Type B pancreatic cell (in vitro differentiated cells): ENCODE results near the gene UNC93A. TPM values are rescaled to one million over a fixed set of nuclear protein-coding genes. Genes with fewer than 3 reads are reported as not detected.

Source experiments
- DNase-seq: peaks from one replicate; pipeline ENCODE4 v3.0.0; 2021; ENCODE audit warnings: mixed read lengths; ENCODE audit not compliant: unreplicated experiment; ENCODE audit errors: extremely low spot score
- H3K27ac Mint-ChIP-seq: 2 replicates; pipeline ENCODE4 v1.8.0; 2021; ENCODE audit warnings: mild to moderate bottlenecking, mixed read lengths
- H3K27me3 Mint-ChIP-seq: 2 replicates; pipeline ENCODE4 v1.8.0; 2021; ENCODE audit warnings: mixed read lengths
- H3K36me3 Mint-ChIP-seq: 2 replicates; pipeline ENCODE4 v1.8.0; 2021; ENCODE audit warnings: mixed read lengths
- H3K4me1 Mint-ChIP-seq: one replicate; pipeline ENCODE4 v1.8.0; 2021; ENCODE audit warnings: mixed read lengths; ENCODE audit not compliant: unreplicated experiment
- H3K4me3 Mint-ChIP-seq: 2 replicates; pipeline ENCODE4 v1.8.0; 2021; ENCODE audit warnings: mild to moderate bottlenecking, mixed read lengths
- H3K9me3 Mint-ChIP-seq: 2 replicates; pipeline ENCODE4 v1.8.0; 2021; ENCODE audit warnings: mixed read lengths
- total RNA-seq: library from RNA; stranded (reverse); gene quantifications from 2 replicates; pipeline ENCODE4 v1.2.1, GENCODE V29; 2021; ENCODE audit warnings: low replicate concordance
- TF ChIP-seq, protein P1 (sequence below): fragments of 200-600 bp; sonication (generic); conservative IDR thresholded peaks from 2 replicates; pipeline ENCODE4 v1.5.0; 2021; ENCODE audit warnings: antibody characterized with exemption, mild to moderate bottlenecking

The UNC93A gene
- total RNA-seq, 1 donor from 2014 or later = 3.7 TPM

DNA sequence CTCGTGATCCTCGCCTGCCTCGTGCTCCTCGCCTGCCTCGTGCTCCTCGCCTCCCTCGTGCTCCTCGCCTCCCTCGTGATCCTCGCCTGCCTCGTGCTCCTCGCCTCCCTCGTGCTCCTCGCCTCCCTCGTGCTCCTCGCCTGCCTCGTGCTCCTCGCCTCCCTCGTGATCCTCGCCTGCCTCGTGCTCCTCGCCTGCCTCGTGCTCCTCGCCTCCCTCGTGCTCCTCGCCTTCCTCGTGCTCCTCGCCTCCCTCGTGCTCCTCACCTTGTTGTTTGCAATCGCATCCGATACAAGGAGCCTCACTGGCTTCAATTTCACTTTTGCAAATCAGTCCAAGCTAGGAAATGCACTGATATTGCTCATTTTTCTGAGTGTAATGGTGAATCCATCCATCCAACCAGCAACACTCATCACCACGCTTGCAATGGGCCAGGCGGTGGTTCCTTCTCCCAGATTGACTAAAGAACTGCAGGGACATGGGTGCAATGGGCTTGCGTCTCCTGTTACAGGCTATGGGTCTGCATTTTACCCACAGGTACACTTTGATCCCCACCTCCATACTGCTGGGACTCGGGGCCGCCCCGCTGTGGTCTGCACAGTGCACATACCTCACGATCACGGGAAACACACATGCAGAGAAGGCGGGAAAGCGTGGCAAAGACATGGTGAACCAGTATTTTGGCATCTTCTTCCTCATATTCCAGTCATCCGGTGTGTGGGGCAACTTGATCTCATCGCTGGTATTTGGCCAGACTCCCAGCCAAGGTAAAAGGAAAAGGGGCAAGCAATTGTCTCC, 4.6 kb downstream of the UNC93A start:
- H3K27ac Mint-ChIP-seq = no peak overlapping the region
- H3K27me3 Mint-ChIP-seq = peaks cover 21% of the 10 kb centered on the region
- no peaks in the 10 kb centered on the region for H3K4me1 Mint-ChIP-seq
- H3K9me3 Mint-ChIP-seq = peaks cover 5% of the 10 kb centered on the region
- DNase-seq = no peak
- TF ChIP-seq, protein P1, sequence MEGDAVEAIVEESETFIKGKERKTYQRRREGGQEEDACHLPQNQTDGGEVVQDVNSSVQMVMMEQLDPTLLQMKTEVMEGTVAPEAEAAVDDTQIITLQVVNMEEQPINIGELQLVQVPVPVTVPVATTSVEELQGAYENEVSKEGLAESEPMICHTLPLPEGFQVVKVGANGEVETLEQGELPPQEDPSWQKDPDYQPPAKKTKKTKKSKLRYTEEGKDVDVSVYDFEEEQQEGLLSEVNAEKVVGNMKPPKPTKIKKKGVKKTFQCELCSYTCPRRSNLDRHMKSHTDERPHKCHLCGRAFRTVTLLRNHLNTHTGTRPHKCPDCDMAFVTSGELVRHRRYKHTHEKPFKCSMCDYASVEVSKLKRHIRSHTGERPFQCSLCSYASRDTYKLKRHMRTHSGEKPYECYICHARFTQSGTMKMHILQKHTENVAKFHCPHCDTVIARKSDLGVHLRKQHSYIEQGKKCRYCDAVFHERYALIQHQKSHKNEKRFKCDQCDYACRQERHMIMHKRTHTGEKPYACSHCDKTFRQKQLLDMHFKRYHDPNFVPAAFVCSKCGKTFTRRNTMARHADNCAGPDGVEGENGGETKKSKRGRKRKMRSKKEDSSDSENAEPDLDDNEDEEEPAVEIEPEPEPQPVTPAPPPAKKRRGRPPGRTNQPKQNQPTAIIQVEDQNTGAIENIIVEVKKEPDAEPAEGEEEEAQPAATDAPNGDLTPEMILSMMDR = no peak
- no peak overlapping the region for H3K4me3 Mint-ChIP-seq
- H3K36me3 Mint-ChIP-seq = peaks cover 3% of the 10 kb centered on the region

DNA sequence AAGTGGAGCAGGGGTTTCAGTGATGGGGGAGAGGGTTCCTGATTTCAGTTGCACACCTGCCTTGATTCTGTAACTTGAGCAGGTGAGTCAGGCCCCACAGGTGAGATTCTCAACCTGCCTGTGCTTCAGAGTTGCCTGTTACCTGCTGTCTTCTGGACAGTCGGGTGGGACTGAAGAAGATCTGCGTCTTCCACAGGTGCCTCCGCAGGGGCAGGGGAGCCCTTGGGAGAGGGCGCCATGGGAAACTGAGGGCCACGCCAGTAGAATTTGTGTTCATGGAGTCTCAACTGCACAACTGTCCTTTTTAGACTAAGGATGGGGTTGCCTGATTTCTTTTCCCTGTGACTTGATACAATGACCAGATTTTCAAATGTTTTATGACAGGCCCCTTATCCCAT, 5.2 kb downstream of the UNC93A start:
- Mint-ChIP-seq H3K36me3 (peaks cover 3% of the 10 kb centered on the region), H3K27ac (no peak overlapping the region), H3K4me3 (no peak overlapping the region), H3K4me1 (no peaks in the 10 kb centered on the region), H3K27me3 (peaks cover 18% of the 10 kb centered on the region), H3K9me3 (peaks cover 5% of the 10 kb centered on the region)
- no peak for DNase-seq
- TF ChIP-seq, protein P1 = no peak

DNA sequence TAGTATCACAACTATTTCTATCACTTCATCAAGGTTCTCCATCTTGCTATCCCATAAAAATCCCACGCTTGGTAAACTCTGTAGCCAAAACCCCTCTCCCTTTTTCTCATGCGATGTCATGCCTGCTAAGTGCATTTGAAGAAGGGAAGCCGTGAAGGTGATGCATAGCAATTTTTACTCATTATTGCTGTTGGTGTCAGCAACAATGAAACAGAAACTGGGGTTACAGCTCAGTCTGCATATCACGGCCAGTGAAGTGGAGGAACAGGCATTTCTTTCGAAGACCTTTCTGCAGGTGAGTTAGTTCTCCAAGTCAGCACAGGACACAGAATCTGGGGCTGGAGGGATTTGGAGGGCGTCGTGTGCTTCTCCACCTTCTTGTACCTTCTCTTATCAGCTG, 5.8 kb downstream of the UNC93A start:
- H3K27ac Mint-ChIP-seq = no peak overlapping the region
- H3K27me3 Mint-ChIP-seq = peaks cover 18% of the 10 kb centered on the region
- peaks cover 3% of the 10 kb centered on the region for H3K36me3 Mint-ChIP-seq
- peaks cover 5% of the 10 kb centered on the region for H3K9me3 Mint-ChIP-seq
- TF ChIP-seq, protein P1 = no peak
- no peak overlapping the region for H3K4me3 Mint-ChIP-seq
- no peaks in the 10 kb centered on the region for H3K4me1 Mint-ChIP-seq
- DNase-seq = no peak

DNA sequence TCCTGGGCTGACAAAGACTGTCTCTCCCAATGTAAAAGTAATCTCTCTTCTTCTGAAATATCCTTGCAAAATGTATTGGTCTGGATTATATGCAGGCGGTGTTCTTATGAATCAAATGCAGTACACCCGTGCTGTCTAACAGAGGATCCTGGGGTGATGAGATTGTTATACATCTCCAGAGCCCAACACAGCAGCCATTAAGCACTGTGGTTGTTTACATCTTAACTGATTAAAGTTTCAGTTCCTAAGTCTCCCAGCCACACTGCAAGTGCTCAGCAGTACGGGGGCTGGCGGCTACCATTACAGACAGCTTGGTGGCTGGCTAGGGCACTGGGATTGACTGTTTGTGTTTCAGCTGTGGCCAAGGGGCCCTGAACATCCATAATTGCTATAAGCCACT, 7.0 kb downstream of the UNC93A start:
- TF ChIP-seq, protein P1 = no peak
- Mint-ChIP-seq H3K9me3 (peaks cover 5% of the 10 kb centered on the region), H3K4me1 (no peaks in the 10 kb centered on the region), H3K4me3 (no peak overlapping the region), H3K27me3 (peaks cover 18% of the 10 kb centered on the region), H3K36me3 (peaks cover 3% of the 10 kb centered on the region), H3K27ac (no peak overlapping the region)
- no peak for DNase-seq

DNA sequence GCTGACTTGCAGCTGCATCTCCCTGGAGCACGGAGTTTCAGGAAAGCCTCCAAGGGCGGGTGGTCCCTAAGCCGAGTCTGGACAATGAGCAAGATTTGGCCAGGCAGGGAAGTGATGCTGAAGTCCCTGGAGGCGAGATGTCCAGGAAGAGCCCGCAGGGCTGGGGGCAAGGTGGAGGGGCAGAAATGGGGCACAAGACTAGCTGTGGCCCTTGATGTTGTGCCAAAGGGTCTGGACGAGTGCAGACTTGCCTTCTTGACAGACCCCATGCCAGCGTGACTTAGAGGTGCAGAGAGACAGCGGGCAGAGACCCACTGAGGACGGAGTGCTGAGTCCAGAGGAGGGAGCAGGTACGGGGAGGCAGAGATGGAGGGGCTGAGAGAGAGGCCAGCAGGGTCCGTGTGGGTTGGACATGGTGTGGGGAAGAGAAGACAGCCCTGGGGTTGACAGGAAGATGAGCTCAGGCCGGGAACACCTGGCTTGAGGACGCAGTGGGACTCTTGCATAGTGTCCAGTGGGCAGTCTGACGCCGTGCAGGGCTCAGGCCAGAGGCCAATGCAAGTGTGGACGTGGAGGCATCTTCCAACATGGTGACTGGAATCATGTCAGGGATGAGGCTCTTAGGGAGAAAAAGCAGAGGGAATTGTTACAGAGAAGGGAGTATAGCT, 8.7 kb downstream of the UNC93A start:
- peaks cover 22% of the 10 kb centered on the region for H3K27me3 Mint-ChIP-seq
- no peak for DNase-seq
- H3K4me3 Mint-ChIP-seq = no peak overlapping the region
- peaks cover 3% of the 10 kb centered on the region for H3K36me3 Mint-ChIP-seq
- peaks cover 5% of the 10 kb centered on the region for H3K9me3 Mint-ChIP-seq
- TF ChIP-seq, protein P1 = no peak
- no peak overlapping the region for H3K27ac Mint-ChIP-seq
- no peaks in the 10 kb centered on the region for H3K4me1 Mint-ChIP-seq
